AG10803 (cell line): Measurements from ENCODE around the gene FOXO3.

ENCODE experiments used
- DNase-seq: peaks from one replicate; pipeline ENCODE4 v3.0.0; 2010; ENCODE audit warnings: low read depth
- H3K4me3 ChIP-seq: 2 replicates; pipeline ENCODE4 v1.5.1; 2011; ENCODE audit warnings: mild to moderate bottlenecking, low read length, control low read depth
- TF ChIP-seq, protein P1 (sequence below): conservative IDR thresholded peaks from 2 replicates; pipeline ENCODE4 v1.5.1; 2011; ENCODE audit warnings: mild to moderate bottlenecking, low read length, control low read depth, inconsistent platforms

Gene FOXO3

DNA sequence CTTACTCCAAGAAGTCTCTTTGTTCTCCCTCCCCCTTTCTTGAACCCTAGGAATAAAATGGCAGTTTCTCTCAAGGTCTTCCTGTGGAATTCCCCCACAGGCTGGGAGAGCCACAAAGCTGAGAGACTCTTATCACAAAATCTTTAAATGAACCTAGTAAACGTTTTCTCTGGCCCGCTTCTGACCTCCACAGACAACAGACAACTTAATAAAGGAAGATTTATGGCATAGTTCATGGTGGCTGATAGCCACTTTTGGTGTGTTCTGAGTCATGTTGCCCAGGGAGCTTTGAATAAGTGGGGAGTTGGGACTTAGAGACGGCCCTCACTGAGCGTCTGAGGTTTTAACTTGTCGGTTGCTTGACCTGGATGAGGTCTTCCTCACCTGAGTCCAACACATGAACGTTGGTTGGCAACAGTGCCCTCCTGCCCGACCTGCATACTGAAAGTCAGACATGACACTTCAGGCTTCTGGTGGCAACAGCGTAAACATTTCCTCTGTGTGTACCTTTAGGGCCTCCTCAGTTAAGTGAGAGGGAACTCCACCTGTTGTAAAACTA lies 124.1 kb downstream of the FOXO3 start:
- TF ChIP-seq, protein P1, sequence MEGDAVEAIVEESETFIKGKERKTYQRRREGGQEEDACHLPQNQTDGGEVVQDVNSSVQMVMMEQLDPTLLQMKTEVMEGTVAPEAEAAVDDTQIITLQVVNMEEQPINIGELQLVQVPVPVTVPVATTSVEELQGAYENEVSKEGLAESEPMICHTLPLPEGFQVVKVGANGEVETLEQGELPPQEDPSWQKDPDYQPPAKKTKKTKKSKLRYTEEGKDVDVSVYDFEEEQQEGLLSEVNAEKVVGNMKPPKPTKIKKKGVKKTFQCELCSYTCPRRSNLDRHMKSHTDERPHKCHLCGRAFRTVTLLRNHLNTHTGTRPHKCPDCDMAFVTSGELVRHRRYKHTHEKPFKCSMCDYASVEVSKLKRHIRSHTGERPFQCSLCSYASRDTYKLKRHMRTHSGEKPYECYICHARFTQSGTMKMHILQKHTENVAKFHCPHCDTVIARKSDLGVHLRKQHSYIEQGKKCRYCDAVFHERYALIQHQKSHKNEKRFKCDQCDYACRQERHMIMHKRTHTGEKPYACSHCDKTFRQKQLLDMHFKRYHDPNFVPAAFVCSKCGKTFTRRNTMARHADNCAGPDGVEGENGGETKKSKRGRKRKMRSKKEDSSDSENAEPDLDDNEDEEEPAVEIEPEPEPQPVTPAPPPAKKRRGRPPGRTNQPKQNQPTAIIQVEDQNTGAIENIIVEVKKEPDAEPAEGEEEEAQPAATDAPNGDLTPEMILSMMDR, result no peak
- peak; percentile 21 for DNase-seq
- H3K4me3 ChIP-seq, result no peak overlapping the region

DNA sequence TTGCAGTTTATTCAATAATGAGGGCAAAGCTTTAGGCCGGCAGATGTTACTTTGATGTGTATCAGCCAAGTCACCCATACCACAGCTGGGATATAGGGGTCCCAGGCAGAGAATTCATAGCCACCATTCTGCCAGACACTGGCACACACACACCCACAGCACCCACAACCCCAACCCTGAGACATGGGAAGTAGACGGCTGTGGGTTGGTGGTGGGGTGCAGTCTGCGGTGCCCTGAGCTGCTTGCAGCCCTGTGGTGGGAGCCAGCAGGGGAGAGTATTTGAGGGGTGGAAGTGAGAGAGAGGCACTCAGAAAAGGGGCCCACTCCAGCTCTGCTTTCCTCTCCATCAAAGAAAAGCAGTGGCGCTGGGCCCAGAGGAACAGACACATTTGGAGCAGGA lies 125.3 kb downstream of the FOXO3 start:
- H3K4me3 ChIP-seq, result no peak overlapping the region
- TF ChIP-seq, protein P1, result no peak
- no peak for DNase-seq

DNA sequence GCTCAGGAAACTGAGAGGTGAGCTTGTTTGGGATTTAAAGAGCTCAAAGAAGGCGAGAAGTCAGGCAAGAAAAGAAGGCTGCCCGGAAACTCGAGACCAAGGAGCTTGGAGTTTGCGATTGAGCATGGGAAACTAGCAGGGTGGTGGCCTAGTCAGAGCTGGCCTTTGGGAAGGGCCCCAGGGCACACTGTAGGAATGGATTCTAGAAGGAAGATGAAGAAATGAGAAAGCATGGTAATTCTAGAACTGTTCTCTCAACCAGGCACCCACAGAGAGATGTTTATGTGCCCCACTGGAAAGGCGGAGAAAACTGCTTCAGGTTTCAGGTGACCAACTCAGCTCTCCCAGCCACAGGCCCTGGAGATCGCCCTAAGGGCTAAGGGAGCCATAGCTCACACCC lies 126.2 kb downstream of the FOXO3 start:
- TF ChIP-seq, protein P1, result no peak
- H3K4me3 ChIP-seq, result no peak overlapping the region
- no peak for DNase-seq

DNA sequence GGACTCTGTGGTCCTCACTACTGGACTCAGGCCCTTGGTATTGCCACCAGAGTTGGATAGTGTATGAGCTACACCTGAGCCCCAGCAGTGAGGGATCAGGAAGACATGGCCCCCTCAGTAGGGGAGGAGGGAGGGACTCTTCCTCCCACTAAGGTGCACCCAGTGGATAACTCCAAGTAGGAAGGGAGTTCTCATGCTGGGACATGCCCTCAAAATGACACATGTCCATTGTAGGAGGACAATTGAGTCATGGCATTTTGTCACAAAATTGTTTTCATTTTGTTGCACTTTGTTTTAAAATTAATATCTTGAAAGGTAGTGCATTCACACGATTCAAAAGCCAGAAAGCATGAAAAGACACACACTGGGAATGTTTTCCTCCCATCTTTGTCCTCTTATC lies 127.2 kb downstream of the FOXO3 start:
- TF ChIP-seq, protein P1, result no peak
- no peak overlapping the region for H3K4me3 ChIP-seq
- no peak for DNase-seq

DNA sequence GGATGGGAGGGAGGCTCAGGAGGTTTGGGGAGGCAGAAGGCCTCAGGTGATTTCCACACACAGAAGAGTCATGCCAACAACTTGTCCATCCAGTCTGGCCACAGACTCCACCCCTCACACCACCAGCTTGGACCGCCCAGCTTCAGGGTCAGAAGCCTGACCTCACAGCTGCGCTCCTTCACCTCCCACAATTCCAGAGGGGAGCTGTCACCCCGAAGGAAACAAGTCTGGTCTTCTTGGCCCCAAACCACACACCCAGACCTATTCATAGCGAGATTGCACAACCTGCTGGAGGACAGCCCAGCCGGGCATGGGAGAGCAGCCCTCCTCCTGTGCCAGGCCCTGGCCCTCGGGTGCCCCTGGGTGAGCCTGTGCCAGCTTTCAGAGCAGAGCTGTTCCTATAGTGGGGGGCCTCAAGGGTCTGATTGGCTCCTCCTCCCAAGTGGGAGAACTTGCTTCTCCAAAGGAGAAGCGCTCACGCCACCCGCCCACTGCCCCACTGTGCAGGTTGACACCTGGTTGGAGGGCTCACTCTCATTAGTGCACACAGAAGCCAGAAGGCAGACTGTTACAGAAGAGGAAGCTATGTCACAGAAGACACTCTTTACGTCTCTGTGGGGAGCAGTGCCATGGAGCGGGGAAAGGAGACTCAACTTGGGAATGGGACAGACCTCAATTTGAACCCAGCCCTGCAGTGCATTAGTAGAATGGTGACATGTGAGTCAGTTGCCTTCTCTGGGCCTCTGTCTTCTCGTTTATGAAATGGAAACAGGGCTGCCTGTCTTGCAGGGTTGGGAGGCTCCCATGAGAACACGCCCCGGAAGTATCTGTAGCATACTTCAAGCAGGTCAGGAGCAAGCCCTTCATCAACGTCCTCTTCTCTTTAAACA lies 128.8 kb downstream of the FOXO3 start:
- no peak overlapping the region for H3K4me3 ChIP-seq
- TF ChIP-seq, protein P1, result no peak
- DNase-seq, result peak; percentile 84

DNA sequence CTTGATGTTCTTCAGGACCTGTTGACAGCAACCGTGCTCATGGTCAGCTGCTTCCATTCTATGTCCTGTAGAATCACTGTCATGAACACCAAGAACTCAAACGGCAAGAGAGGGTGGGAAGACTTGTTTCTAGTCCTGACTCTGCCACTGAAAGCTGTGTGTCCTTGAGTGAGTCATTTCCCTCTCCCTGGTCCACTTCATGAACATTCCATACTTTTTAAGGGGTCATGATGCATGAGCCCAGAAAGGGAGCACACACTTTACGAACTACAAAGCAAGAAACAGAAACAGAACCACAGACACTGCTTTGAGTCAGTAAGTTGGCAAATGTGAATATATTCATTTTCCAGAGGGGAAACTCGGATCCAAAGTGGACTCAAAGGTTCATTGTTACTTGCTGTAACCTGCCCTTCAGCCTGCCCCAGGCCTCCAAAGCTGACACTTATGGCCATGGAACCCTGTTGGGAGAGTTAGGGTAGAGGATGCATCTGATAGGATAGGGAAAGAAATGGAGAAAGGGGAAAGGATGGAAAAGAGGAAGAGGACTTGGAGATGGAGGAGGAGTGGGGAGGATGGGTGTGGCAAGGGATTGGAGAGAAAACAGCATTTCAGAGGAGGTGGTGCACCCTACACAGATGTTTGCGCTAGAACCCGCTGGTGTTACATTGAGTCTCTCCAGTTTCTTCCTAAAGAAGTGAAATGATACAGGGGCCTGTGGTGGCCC lies 129.8 kb downstream of the FOXO3 start:
- peak; percentile 35 for DNase-seq

More for the DNA sequence above, 129.8 kb downstream of the FOXO3 start:
- no peak overlapping the region for H3K4me3 ChIP-seq
- TF ChIP-seq, protein P1, result no peak
